Measurements from ENCODE around the gene NPAS3. TPM values are rescaled to one million over a fixed set of nuclear protein-coding genes. Genes with fewer than 3 reads are reported as not detected.

Gene NPAS3
- total RNA-seq, 6 experiments from 2014 or later = 0.11 to 0.83 (median 0.21) TPM; not detected in 2

GRCh38 chr14:33441633-33442032, 503.0 kb downstream of the NPAS3 start:
- H3K27ac ChIP-seq = no peak overlapping the region
- no peak for DNase-seq
- 61% methylated on average over 4 of the region's 4 CpGs for WGBS (ENCODE audit: insufficient coverage, low coverage, low lambda C conversion rate, missing lambda C conversion rate)
- no peaks in the 10 kb centered on the region for H3K36me3 ChIP-seq
- no peaks in the 10 kb centered on the region for H3K27me3 ChIP-seq
- H3K9me3 ChIP-seq = no peaks in the 10 kb centered on the region
- ATAC-seq = no peak
- TF ChIP-seq POLR2A (IDR thresholded peaks at IDR 0.05) (no peak), CTCF (IDR thresholded peaks at IDR 0.05) (no peak)
- no peaks in the 10 kb centered on the region for H3K4me1 ChIP-seq
- intact Hi-C loops (cut with DNase I) = no loop called here
- no peak overlapping the region for H3K4me3 ChIP-seq

- Histone ChIP-seq H3K36me3 (no peaks in the 10 kb centered on the region), H3K27ac (no peak overlapping the region), H3K27me3 (no peaks in the 10 kb centered on the region), H3K9me3 (no peaks in the 10 kb centered on the region), H3K4me1 (no peaks in the 10 kb centered on the region), H3K4me3 (no peak overlapping the region)
- no peak for TF ChIP-seq CTCF (IDR thresholded peaks at IDR 0.05)
- no peak for ATAC-seq
- no peak for DNase-seq
- WGBS (ENCODE audit: insufficient coverage, low coverage, low lambda C conversion rate, missing lambda C conversion rate) = 34% methylated on average over 3 of the region's 3 CpGs
- intact Hi-C loops (cut with DNase I) = no loop called here
Measured at GRCh38 chr14:33444136-33444535, 505.5 kb downstream of the NPAS3 start.

GRCh38 chr14:33449268-33449667, 510.6 kb downstream of the NPAS3 start:
- 63% methylated on average over 2 of the region's 2 CpGs for WGBS (ENCODE audit: insufficient coverage, low coverage, low lambda C conversion rate, missing lambda C conversion rate)

GRCh38 chr14:33449703-33450395, 511.2 kb downstream of the NPAS3 start:
- Histone ChIP-seq H3K4me3 (no peak overlapping the region), H3K4me1 (no peaks in the 10 kb centered on the region), H3K27me3 (no peaks in the 10 kb centered on the region), H3K36me3 (no peaks in the 10 kb centered on the region), H3K27ac (no peak overlapping the region), H3K9me3 (no peaks in the 10 kb centered on the region)
- ATAC-seq (no peak), DNase-seq (no peak)
- TF ChIP-seq CTCF (IDR thresholded peaks at IDR 0.05) (no peak), POLR2A (IDR thresholded peaks at IDR 0.05) (no peak)
- intact Hi-C loops (cut with DNase I) = no loop called here
- 80% methylated on average over 11 of the region's 11 CpGs for WGBS (ENCODE audit: insufficient coverage, low coverage, low lambda C conversion rate, missing lambda C conversion rate)

More at GRCh38 chr14:33449268-33449667, 510.6 kb downstream of the NPAS3 start:
- DNase-seq (no peak), ATAC-seq (no peak)
- no peak for TF ChIP-seq CTCF (IDR thresholded peaks at IDR 0.05)
- TF ChIP-seq POLR2A (IDR thresholded peaks at IDR 0.05) = no peak
- intact Hi-C loops (cut with DNase I) = no loop called here
- no peaks in the 10 kb centered on the region for H3K9me3 ChIP-seq
- H3K4me1 ChIP-seq = no peaks in the 10 kb centered on the region
- H3K36me3 ChIP-seq = no peaks in the 10 kb centered on the region
- H3K4me3 ChIP-seq = no peak overlapping the region
- no peaks in the 10 kb centered on the region for H3K27me3 ChIP-seq
- no peak overlapping the region for H3K27ac ChIP-seq
